ENCODE measurements around the gene LIFR.

- TF ChIP-seq CTCF (IDR thresholded peaks at IDR 0.05), result no peak
- no peak for TF ChIP-seq POLR2A (IDR thresholded peaks at IDR 0.05)
- TF ChIP-seq EP300 (IDR thresholded peaks at IDR 0.05), result no peak
- TF ChIP-seq POLR2AphosphoS5 (IDR thresholded peaks at IDR 0.05), result no peak
These were observed 17.6 kb upstream of the LIFR start for GRCh38 chr5:38574009-38574408.

Measured in sigmoid colon (tissue), 4 donors.